IMR-90 (cell line): ENCODE data around the gene MTG1. TPM values are rescaled to one million over a fixed set of nuclear protein-coding genes. Genes with fewer than 3 reads are reported as not detected.

Experiments
- ATAC-seq: fragments of 200-7000 bp; cut with Tn5 transposase; 2 replicates; pipeline ENCODE4 v1.9.1; 2020; ENCODE audit warnings: low read depth, mild to moderate bottlenecking, moderate library complexity
- BruUV-seq: library from RNA; stranded (reverse); fragments of 400-500 nt; replicated peaks from 2 replicates; lab custom pipeline; 2021; lab: Mats Ljungman, UMichigan
- CTCF ChIA-PET: fragments of 300-600 bp; formaldehyde crosslinking; extraction: SDS; loops from one replicate; lab custom pipeline; 2021; ENCODE audit warnings: antibody characterized with exemption; lab: Yijun Ruan, JAX
- POLR2A ChIA-PET: fragments of 300-600 bp; sonication (Branson Sonifier 250); formaldehyde crosslinking; loops from one replicate; lab custom pipeline; 2022; ENCODE audit warnings: antibody characterized with exemption; ENCODE audit not compliant: unreplicated experiment; lab: Charles Lee
- DNase-seq: peaks from one replicate; pipeline ENCODE4 v3.0.0; 2013
- H2AFZ ChIP-seq: replicated peaks from 2 replicates; pipeline ENCODE3; 2013; ENCODE audit warnings: low read length, mild to moderate bottlenecking; ENCODE audit not compliant: poor library complexity
- H2AK5ac ChIP-seq: 2 replicates; pipeline ENCODE4 v1.6.1; 2013; ENCODE audit warnings: low read depth, low read length, inconsistent platforms
- H2AK9ac ChIP-seq: replicated peaks from 2 replicates; pipeline ENCODE3; 2013; ENCODE audit warnings: mild to moderate bottlenecking, low read depth, low read length, moderate library complexity; ENCODE audit not compliant: poor library complexity
- H2BK120ac ChIP-seq: 2 replicates; pipeline ENCODE4 v1.6.1; 2013; ENCODE audit warnings: low read depth, low read length, inconsistent platforms
- H2BK15ac ChIP-seq: 3 replicates; pipeline ENCODE4 v1.6.1; 2013; ENCODE audit warnings: low read depth, low read length, inconsistent platforms
- H2BK20ac ChIP-seq: 2 replicates; pipeline ENCODE4 v1.6.1; 2013; ENCODE audit warnings: low read depth, mild to moderate bottlenecking, inconsistent platforms, low read length, moderate library complexity
- H2BK5ac ChIP-seq: 2 replicates; pipeline ENCODE4 v1.6.1; 2013; ENCODE audit warnings: mild to moderate bottlenecking, low read depth, low read length, inconsistent platforms; ENCODE audit not compliant: poor library complexity, severe bottlenecking
- H3K14ac ChIP-seq: replicated peaks from 2 replicates; pipeline ENCODE4 v1.6.1; 2013; ENCODE audit warnings: low read depth, low read length, inconsistent platforms
- H3K18ac ChIP-seq: 2 replicates; pipeline ENCODE4 v1.6.1; 2013; ENCODE audit warnings: low read depth, low read length, control low read depth
- H3K23ac ChIP-seq: 2 replicates; pipeline ENCODE4 v1.6.1; 2013; ENCODE audit warnings: low read depth, low read length, inconsistent platforms
- H3K27ac ChIP-seq: 2 replicates; pipeline ENCODE4 v1.5.1; 2013; ENCODE audit warnings: mild to moderate bottlenecking, control low read depth, low read length; ENCODE audit not compliant: insufficient read depth
- H3K27me3 ChIP-seq: 2 replicates; pipeline ENCODE4 v1.6.1; 2013; ENCODE audit warnings: low read length; ENCODE audit not compliant: control insufficient read depth, insufficient read depth
- H3K36me3 ChIP-seq: 2 replicates; pipeline ENCODE4 v1.6.1; 2013; ENCODE audit warnings: low read length, mixed read lengths; ENCODE audit not compliant: control insufficient read depth, insufficient read depth
- H3K4ac ChIP-seq: 2 replicates; pipeline ENCODE4 v1.6.1; 2013; ENCODE audit warnings: low read depth, low read length, inconsistent platforms
- H3K4me1 ChIP-seq: 2 replicates; pipeline ENCODE4 v1.6.1; 2013; ENCODE audit warnings: low read length, mixed read lengths; ENCODE audit not compliant: control insufficient read depth, insufficient read depth
- H3K4me2 ChIP-seq: 2 replicates; pipeline ENCODE4 v1.6.1; 2013; ENCODE audit warnings: low read depth, mild to moderate bottlenecking, control low read depth, low read length, moderate library complexity
- H3K4me3 ChIP-seq: 2 replicates; pipeline ENCODE4 v1.5.1; 2013; ENCODE audit warnings: low read depth, mild to moderate bottlenecking, control low read depth, low read length, moderate library complexity; ENCODE audit not compliant: insufficient read depth
- H3K56ac ChIP-seq: 2 replicates; pipeline ENCODE4 v1.6.1; 2013; ENCODE audit warnings: low read length, inconsistent platforms; ENCODE audit not compliant: insufficient read depth; ENCODE audit errors: extremely low read depth
- H3K79me1 ChIP-seq, 2 experiments: 2 replicates each; pipeline ENCODE4 v1.6.1; 2013; ENCODE audit warnings: low read length in 2 of 2, inconsistent platforms in 1 of 2, low read depth in 1 of 2
- H3K9ac ChIP-seq: 2 replicates; pipeline ENCODE4 v1.6.1; 2013; ENCODE audit warnings: low read depth, low read length, control low read depth
- H3K9me1 ChIP-seq: 2 replicates; pipeline ENCODE4 v1.6.1; 2013; ENCODE audit warnings: low read length, inconsistent platforms; ENCODE audit not compliant: insufficient read depth
- H3K9me3 ChIP-seq: 2 replicates; pipeline ENCODE4 v1.6.1; 2013; ENCODE audit warnings: low read length; ENCODE audit not compliant: control insufficient read depth, insufficient read depth
- H4K20me1 ChIP-seq: 2 replicates; pipeline ENCODE4 v1.6.1; 2013; ENCODE audit warnings: low read length, inconsistent platforms; ENCODE audit not compliant: insufficient read depth
- H4K5ac ChIP-seq: 2 replicates; pipeline ENCODE4 v1.6.1; 2013; ENCODE audit warnings: mild to moderate bottlenecking, low read depth, low read length, control low read depth
- H4K8ac ChIP-seq, 2 experiments: 2 replicates each; pipeline ENCODE4 v1.6.1; 2013; ENCODE audit warnings: low read depth in 2 of 2, low read length in 2 of 2, control low read depth in 1 of 2, inconsistent platforms in 1 of 2
- H4K91ac ChIP-seq: 2 replicates; pipeline ENCODE4 v1.6.1; 2013; ENCODE audit warnings: low read depth, low read length, inconsistent platforms; ENCODE audit not compliant: insufficient read depth
- FOS ChIP-seq: fragments of 150-350 bp; IDR thresholded peaks from 2 replicates; pipeline ENCODE4 v1.6.1; 2016; ENCODE audit warnings: low read depth, low read length
- MAZ ChIP-seq: IDR thresholded peaks from 2 replicates; pipeline ENCODE4 v1.6.1; 2012; ENCODE audit warnings: low read depth, mild to moderate bottlenecking, low read length, improper control_type of control experiment, moderate library complexity, borderline replicate concordance
- MXI1 ChIP-seq: IDR thresholded peaks from 2 replicates; pipeline ENCODE4 v1.6.1; 2012; ENCODE audit warnings: low read depth, mild to moderate bottlenecking, low read length, moderate library complexity, borderline replicate concordance
- NFE2L2 ChIP-seq: fragments of 150-350 bp; IDR thresholded peaks from 2 replicates; pipeline ENCODE4 v1.6.1; 2016; ENCODE audit warnings: low read depth, mild to moderate bottlenecking, low read length
- RAD21 ChIP-seq: IDR thresholded peaks from 2 replicates; pipeline ENCODE4 v1.6.1; 2012; ENCODE audit warnings: low read length, improper control_type of control experiment
- SMC3 ChIP-seq: fragments of 150-350 bp; IDR thresholded peaks from 2 replicates; pipeline ENCODE4 v1.6.1; 2016; ENCODE audit warnings: low read depth, mild to moderate bottlenecking, antibody characterized with exemption, low read length, moderate library complexity
- WGBS, 2 experiments: methylation state at CpG; one replicate each; pipeline versions ENCODE4 v1.1.5 to v1.1.7; 2013; ENCODE audit warnings: missing lambda C conversion rate in 2 of 2; ENCODE audit not compliant: insufficient read length in 1 of 2; ENCODE audit errors: extremely low coverage in 2 of 2; 5-methylcytosine and 5-hydroxymethylcytosine counted together
- dilution Hi-C: fragments of 300-500 bp; cut with HindIII; formaldehyde crosslinking; loops from one replicate; pipeline ENCODE4 v1.14.3; 2018; ENCODE audit warnings: low sequenced_read_pairs; ENCODE audit not compliant: unreplicated experiment
- in situ Hi-C: fragments of 300-500 bp; cut with MboI; formaldehyde crosslinking; loops from 3 replicates; pipeline ENCODE4 v1.14.3; 2019; ENCODE audit warnings: low sequenced_read_pairs, inconsistent platforms, mixed read lengths
- intact Hi-C: fragments of 100-400 bp; cut with micrococcal nuclease; formaldehyde crosslinking; loops from 2 replicates; pipeline ENCODE4 v1.10.0; 2022
- polyA plus RNA-seq, 3 experiments: library from polyadenylated mRNA; depleted of rRNA; stranded (reverse); fragments of >200 nt; gene quantifications; 2 replicates each; pipeline ENCODE4 v1.2.3, GENCODE V29; 2012; ENCODE audit warnings: low replicate concordance in 1 of 3
- total RNA-seq: library from RNA; depleted of rRNA; stranded (reverse); fragments of >200 nt; gene quantifications from 2 replicates; pipeline ENCODE4 v1.2.3, GENCODE V29; 2012
- TF ChIP-seq, protein P1 (sequence below): conservative IDR thresholded peaks from 2 replicates; pipeline ENCODE4 v1.5.1; 2012; ENCODE audit warnings: mild to moderate bottlenecking, low read depth, low read length, improper control_type of control experiment

Gene MTG1
- total and polyA plus RNA-seq, 2 of the 4 experiments (the other 2 are of a cell fraction), result 38.5 to 64.8 TPM

DNA sequence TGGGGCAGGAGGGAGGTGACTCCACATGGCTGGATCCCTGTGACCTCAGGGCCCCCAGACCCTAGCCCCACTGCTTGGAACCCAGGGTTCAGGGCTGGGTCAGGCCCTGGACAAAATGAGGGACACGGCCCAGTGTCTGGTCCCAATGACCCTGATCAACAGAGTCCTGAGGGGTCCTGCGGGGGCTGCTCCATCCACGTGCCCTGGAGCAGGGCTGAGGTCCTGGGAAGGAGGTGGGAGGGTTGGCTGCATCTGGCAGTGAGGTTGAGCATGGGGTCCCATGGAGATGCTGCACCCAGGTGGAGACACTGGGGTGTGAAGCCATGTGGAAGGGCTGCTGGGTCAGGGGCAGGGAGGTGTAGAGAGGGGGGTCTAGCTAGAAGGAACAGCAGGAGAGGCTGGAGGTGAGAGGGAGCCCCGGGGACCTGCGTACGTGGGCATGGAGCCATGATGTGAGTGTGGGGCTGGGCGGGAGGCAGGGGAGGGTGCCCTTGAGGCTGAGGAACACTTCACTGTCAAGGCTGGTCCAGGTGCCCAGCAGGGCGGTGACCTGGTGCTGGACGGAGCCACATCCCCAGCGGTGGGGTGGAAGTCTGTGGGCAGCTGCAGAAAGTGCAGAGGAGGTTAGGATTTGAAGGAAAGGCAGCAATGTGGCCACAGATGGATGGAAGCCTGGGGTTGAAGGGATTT, 60.4 kb downstream of the MTG1 start:
- Histone ChIP-seq H2BK5ac (no peak overlapping the region), H2AK9ac (no peak overlapping the region), H2AK5ac (no peak overlapping the region), H2BK120ac (no peak overlapping the region), H3K9me3 (no peaks in the 10 kb centered on the region), H3K9ac (no peak overlapping the region), H3K23ac (no peak overlapping the region), H4K8ac (no peak overlapping the region), H2AFZ (no peak overlapping the region), H4K5ac (no peak overlapping the region), H3K9me1 (no peaks in the 10 kb centered on the region), H3K4me3 (no peak overlapping the region), H3K27me3 (no peaks in the 10 kb centered on the region), H3K4me2 (no peak overlapping the region), H3K4ac (no peak overlapping the region), H3K4me1 (no peaks in the 10 kb centered on the region), H3K79me1 (no peaks in the 10 kb centered on the region), H3K56ac (no peak overlapping the region), H3K27ac (no peak overlapping the region), H3K18ac (no peak overlapping the region), H3K14ac (no peak overlapping the region), H4K91ac (no peak overlapping the region), H2BK20ac (no peak overlapping the region), H3K36me3 (no peaks in the 10 kb centered on the region), H2BK15ac (no peak overlapping the region), H4K20me1 (no peaks in the 10 kb centered on the region)
- ChIA-PET POLR2A (no interaction called here), CTCF (no interaction called here)
- intact Hi-C loops (no loop called here), in situ Hi-C loops (no loop called here), dilution Hi-C loops (no loop called here)
- ATAC-seq (no peak), DNase-seq (no peak)
- TF ChIP-seq MXI1, result no peak
- TF ChIP-seq FOS, result no peak
- TF ChIP-seq MAZ, result no peak
- no peak for TF ChIP-seq RAD21
- TF ChIP-seq, protein P1, sequence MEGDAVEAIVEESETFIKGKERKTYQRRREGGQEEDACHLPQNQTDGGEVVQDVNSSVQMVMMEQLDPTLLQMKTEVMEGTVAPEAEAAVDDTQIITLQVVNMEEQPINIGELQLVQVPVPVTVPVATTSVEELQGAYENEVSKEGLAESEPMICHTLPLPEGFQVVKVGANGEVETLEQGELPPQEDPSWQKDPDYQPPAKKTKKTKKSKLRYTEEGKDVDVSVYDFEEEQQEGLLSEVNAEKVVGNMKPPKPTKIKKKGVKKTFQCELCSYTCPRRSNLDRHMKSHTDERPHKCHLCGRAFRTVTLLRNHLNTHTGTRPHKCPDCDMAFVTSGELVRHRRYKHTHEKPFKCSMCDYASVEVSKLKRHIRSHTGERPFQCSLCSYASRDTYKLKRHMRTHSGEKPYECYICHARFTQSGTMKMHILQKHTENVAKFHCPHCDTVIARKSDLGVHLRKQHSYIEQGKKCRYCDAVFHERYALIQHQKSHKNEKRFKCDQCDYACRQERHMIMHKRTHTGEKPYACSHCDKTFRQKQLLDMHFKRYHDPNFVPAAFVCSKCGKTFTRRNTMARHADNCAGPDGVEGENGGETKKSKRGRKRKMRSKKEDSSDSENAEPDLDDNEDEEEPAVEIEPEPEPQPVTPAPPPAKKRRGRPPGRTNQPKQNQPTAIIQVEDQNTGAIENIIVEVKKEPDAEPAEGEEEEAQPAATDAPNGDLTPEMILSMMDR, result no peak
- TF ChIP-seq SMC3, result no peak
- TF ChIP-seq NFE2L2, result no peak
- 63% methylated on average over 3 of the region's 10 CpGs; no CpG with 5 or more reads in 1 of the 2 experiments for WGBS, 2 experiments
- BruUV-seq, result no TSS peak
